ENCODE data around the gene TCFL5.
A peak's percentile ranks its signal among the peaks of the same experiment; 100 is the strongest.

Gene TCFL5

DNA sequence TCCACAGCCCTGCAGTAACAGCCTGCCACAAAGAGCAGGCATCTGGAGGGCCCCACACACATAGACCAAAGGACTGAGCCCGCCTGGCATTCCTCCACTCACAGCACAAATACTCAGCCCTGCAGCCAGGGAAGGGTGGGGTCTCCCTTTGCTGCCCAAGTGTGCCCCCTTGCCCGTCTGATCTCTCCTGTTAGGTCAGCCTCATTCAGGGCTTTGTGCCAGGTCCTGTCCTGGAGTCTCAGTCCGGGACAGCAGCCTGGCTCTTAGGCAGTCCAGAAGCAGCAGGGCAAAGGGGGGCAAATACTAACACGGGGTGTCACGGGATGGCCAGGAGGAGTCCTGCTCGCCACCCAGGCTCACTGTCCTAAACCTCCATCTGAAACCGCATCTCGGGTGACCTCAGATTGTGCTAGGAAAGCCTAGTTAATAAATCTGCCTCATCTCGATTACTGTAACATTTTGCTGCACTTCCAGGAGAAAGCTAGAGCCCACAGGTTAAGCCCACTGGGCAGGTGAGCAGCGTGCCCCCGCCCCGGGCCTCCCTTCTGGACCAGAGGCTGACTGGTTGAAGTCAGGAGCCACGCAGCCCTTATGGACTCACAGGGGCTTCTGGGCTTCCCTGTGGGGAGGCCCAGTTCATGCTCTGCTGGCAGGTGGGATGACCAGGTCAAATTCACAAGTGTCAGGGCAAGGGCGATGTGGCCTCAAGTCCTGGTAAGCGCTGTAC, 60.2 kb downstream of the TCFL5 start (continued):
- TF ChIP-seq ZNF266 (tag by site-specific recombination; IDR thresholded peaks at IDR 0.05; ENCODE audit: low read depth): no peak

- Histone ChIP-seq H3K27ac (ENCODE audit: extremely low read depth, low read depth, low read length) (no peak overlapping the region), H3K36me3 (ENCODE audit: control insufficient read depth in 2 of 2, insufficient read depth in 1 of 2, low read length in 2 of 2) (peaks cover 0 to 46% of the 10 kb centered on the region in 2 experiments; a peak in 1 of 3 replicates), H3K4me1 (ENCODE audit: control insufficient read depth, insufficient read depth, low read length) (no peaks in the 10 kb centered on the region), H3K4me3 (ENCODE audit: low read depth, low read length) (no peak overlapping the region), H3K9me3 (ENCODE audit: control insufficient read depth, insufficient read depth, low read depth, low read length) (no peaks in the 10 kb centered on the region)
- TF ChIP-seq ZNF585B (tag by site-specific recombination; IDR thresholded peaks at IDR 0.05) (peak; percentile 54), KLF17 (tag by site-specific recombination; IDR thresholded peaks at IDR 0.05) (no peak)
- ChIA-PET POLR2A (no interaction called here), CTCF (interaction anchor here (1.1 kb wide), 1 partner anchor 9 kb away, joined by 4 read pairs; no protein-coding TSS in a partner anchor)
Measured at GRCh38 chr20:62800314-62801259, 61.0 kb downstream of the TCFL5 start.

DNA sequence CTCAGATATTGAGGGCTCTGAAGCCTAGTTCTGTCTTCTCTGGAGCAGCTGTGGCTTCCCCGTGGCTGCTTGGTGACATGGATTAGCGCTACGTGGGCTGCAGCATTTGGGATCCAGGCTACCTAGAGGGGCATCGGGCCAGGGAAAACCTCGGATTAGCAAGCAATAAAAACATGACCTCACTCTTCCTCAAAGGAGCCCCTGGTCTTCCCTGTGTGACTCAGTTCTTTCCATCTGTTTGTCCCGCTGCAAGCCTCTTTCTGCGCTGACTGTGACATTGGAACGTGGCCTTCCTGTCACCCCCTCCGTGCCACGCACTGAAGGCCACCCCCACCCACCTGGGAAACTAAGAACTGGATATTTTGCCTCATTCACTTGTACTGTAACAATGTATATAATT, 61.7 kb downstream of the TCFL5 start:
- H3K36me3 ChIP-seq (ENCODE audit: control insufficient read depth in 2 of 2, insufficient read depth in 1 of 2, low read length in 2 of 2): peaks cover 0 to 46% of the 10 kb centered on the region in 2 experiments; a peak in 1 of 3 replicates
- POLR2A ChIA-PET: no interaction called here
- H3K27ac ChIP-seq (ENCODE audit: extremely low read depth, low read depth, low read length): no peak overlapping the region
- H3K9me3 ChIP-seq (ENCODE audit: control insufficient read depth, insufficient read depth, low read depth, low read length): no peaks in the 10 kb centered on the region
- no peaks in the 10 kb centered on the region for H3K4me1 ChIP-seq (ENCODE audit: control insufficient read depth, insufficient read depth, low read length)
- CTCF ChIA-PET: interaction anchor here (1.1 kb wide), 1 partner anchor 8 kb away, joined by 3 read pairs; no protein-coding TSS in a partner anchor
- no peak overlapping the region for H3K4me3 ChIP-seq (ENCODE audit: low read depth, low read length)
- TF ChIP-seq SCRT1 (tag by site-specific recombination; IDR thresholded peaks at IDR 0.05; ENCODE audit: borderline replicate concordance) (no peak), ZNF324 (tag by site-specific recombination; IDR thresholded peaks at IDR 0.05) (no peak), OSR2 (tag by site-specific recombination; IDR thresholded peaks at IDR 0.05) (no peak), ZNF571 (tag by site-specific recombination; IDR thresholded peaks at IDR 0.05) (no peak), ZNF529 (tag by site-specific recombination; IDR thresholded peaks at IDR 0.05; ENCODE audit: insufficient replicate concordance) (no peak), ZNF791 (tag by site-specific recombination; IDR thresholded peaks at IDR 0.05) (no peak), YY2 (tag by site-specific recombination; IDR thresholded peaks at IDR 0.05) (no peak), ZBTB48 (tag by site-specific recombination; IDR thresholded peaks at IDR 0.05) (no peak), ZNF157 (tag by site-specific recombination; IDR thresholded peaks at IDR 0.05) (no peak), ZFP41 (tag by site-specific recombination; IDR thresholded peaks at IDR 0.05; ENCODE audit: borderline replicate concordance) (no peak), ZNF843 (tag by site-specific recombination; IDR thresholded peaks at IDR 0.05) (no peak), TRIM28 (IDR thresholded peaks at IDR 0.05; ENCODE audit: borderline replicate concordance, low read length) (no peak), FEZF1 (tag by site-specific recombination; IDR thresholded peaks at IDR 0.05) (no peak), ZBTB21 (tag by site-specific recombination; IDR thresholded peaks at IDR 0.05) (no peak), ZFP3 (tag by site-specific recombination; IDR thresholded peaks at IDR 0.05; ENCODE audit: low read depth) (no peak), ZNF133 (tag by site-specific recombination; IDR thresholded peaks at IDR 0.05) (no peak), INSM2 (tag by site-specific recombination; IDR thresholded peaks at IDR 0.05) (no peak)
- TF ChIP-seq, protein P1, sequence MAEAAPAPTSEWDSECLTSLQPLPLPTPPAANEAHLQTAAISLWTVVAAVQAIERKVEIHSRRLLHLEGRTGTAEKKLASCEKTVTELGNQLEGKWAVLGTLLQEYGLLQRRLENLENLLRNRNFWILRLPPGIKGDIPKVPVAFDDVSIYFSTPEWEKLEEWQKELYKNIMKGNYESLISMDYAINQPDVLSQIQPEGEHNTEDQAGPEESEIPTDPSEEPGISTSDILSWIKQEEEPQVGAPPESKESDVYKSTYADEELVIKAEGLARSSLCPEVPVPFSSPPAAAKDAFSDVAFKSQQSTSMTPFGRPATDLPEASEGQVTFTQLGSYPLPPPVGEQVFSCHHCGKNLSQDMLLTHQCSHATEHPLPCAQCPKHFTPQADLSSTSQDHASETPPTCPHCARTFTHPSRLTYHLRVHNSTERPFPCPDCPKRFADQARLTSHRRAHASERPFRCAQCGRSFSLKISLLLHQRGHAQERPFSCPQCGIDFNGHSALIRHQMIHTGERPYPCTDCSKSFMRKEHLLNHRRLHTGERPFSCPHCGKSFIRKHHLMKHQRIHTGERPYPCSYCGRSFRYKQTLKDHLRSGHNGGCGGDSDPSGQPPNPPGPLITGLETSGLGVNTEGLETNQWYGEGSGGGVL (tag by site-specific recombination; IDR thresholded peaks at IDR 0.05): no peak
